Neural cell (in vitro differentiated cells): ENCODE data around the gene ME1. TPM values are rescaled to one million over a fixed set of nuclear protein-coding genes. Genes with fewer than 3 reads are reported as not detected.

ENCODE experiments used
- H2AFZ ChIP-seq: fragments of 200-600, 300-800 bp; sonication (generic), shearing (Covaris generic); 2 replicates; pipeline ENCODE4 v1.6.0; 2014; ENCODE audit warnings: low read depth, mild to moderate bottlenecking, antibody characterized with exemption, low read length, moderate library complexity
- H3F3A ChIP-seq: fragments of 200-600 bp; shearing (Covaris generic); 2 replicates; pipeline ENCODE4 v1.6.1; 2016; ENCODE audit warnings: mild to moderate bottlenecking, moderate library complexity, mixed read lengths, antibody characterized with exemption, low read length; ENCODE audit not compliant: insufficient read depth, poor library complexity, severe bottlenecking
- H3K27ac ChIP-seq: fragments of 200-600, 300-800 bp; sonication (generic), shearing (Covaris generic); 2 replicates; pipeline ENCODE4 v1.5.1; 2014; ENCODE audit warnings: mild to moderate bottlenecking, low read length, moderate library complexity
- H3K27me3 ChIP-seq: fragments of 300-800, 200-600 bp; sonication (generic), shearing (Covaris generic); 2 replicates; pipeline ENCODE4 v1.6.0; 2014; ENCODE audit warnings: mild to moderate bottlenecking, low read depth, low read length, moderate library complexity; ENCODE audit not compliant: insufficient read depth
- H3K36me3 ChIP-seq: fragments of 300-800, 200-600 bp; sonication (generic), shearing (Covaris generic); 2 replicates; pipeline ENCODE4 v1.5.1; 2014; ENCODE audit warnings: mild to moderate bottlenecking, antibody characterized with exemption, low read length, moderate library complexity; ENCODE audit not compliant: insufficient read depth
- H3K4me2 ChIP-seq: fragments of 300-800, 200-600 bp; sonication (generic), shearing (Covaris generic); 2 replicates; pipeline ENCODE4 v1.6.0; 2014; ENCODE audit warnings: mild to moderate bottlenecking, low read length
- H3K4me3 ChIP-seq: fragments of 300-800, 200-600 bp; sonication (generic), shearing (Covaris generic); 2 replicates; pipeline ENCODE4 v1.5.1; 2014; ENCODE audit warnings: mild to moderate bottlenecking, low read length, moderate library complexity
- H3K79me2 ChIP-seq: fragments of 200-600 bp; shearing (Covaris generic); replicated peaks from 2 replicates; pipeline ENCODE4 v1.6.0; 2014; ENCODE audit warnings: mild to moderate bottlenecking, low read length, moderate library complexity; ENCODE audit not compliant: insufficient read depth
- H3K9ac ChIP-seq: fragments of 300-800, 200-600 bp; sonication (generic), shearing (Covaris generic); 2 replicates; pipeline ENCODE4 v1.6.1; 2016; ENCODE audit warnings: mild to moderate bottlenecking, low read length, mixed read lengths
- H3K9me2 ChIP-seq: fragments of 200-600 bp; shearing (Covaris generic); 2 replicates; pipeline ENCODE4 v1.6.1; 2016; ENCODE audit warnings: mild to moderate bottlenecking, low read length, mixed read lengths; ENCODE audit not compliant: insufficient read depth
- H3K9me3 ChIP-seq: fragments of 200-600, 300-800 bp; sonication (generic), shearing (Covaris generic); 2 replicates; pipeline ENCODE4 v1.6.1; 2016; ENCODE audit warnings: mild to moderate bottlenecking, mixed run types, low read length, moderate library complexity, mixed read lengths
- H4K20me1 ChIP-seq: fragments of 200-600 bp; shearing (Covaris generic); 2 replicates; pipeline ENCODE4 v1.6.1; 2016; ENCODE audit warnings: mild to moderate bottlenecking, mixed run types; ENCODE audit not compliant: insufficient read depth
- EP300 ChIP-seq: fragments of 450-650 bp; conservative IDR thresholded peaks from 2 replicates; pipeline ENCODE4 v1.6.1; 2014; ENCODE audit warnings: antibody characterized with exemption, mild to moderate bottlenecking, moderate library complexity; ENCODE audit not compliant: poor library complexity, severe bottlenecking
- EZH2 ChIP-seq: fragments of 200-600, 300-800 bp; shearing (Covaris generic), sonication (generic); IDR thresholded peaks from 2 replicates; pipeline ENCODE4 v1.6.1; 2014; ENCODE audit warnings: antibody characterized with exemption, low read length, borderline replicate concordance, mild to moderate bottlenecking; ENCODE audit not compliant: insufficient read depth, poor library complexity, severe bottlenecking
- MXI1 ChIP-seq: fragments of 450-650 bp; conservative IDR thresholded peaks from 2 replicates; pipeline ENCODE4 v1.6.1; 2014; ENCODE audit warnings: antibody characterized with exemption, mild to moderate bottlenecking; ENCODE audit not compliant: poor library complexity, severe bottlenecking
- POLR2AphosphoS5 ChIP-seq: IDR thresholded peaks from 2 replicates; pipeline ENCODE4 v1.6.1; 2012
- RAD21 ChIP-seq: fragments of 450-650 bp; conservative IDR thresholded peaks from 2 replicates; pipeline ENCODE4 v1.6.1; 2014; ENCODE audit warnings: antibody characterized with exemption, mild to moderate bottlenecking, moderate library complexity
- SMC3 ChIP-seq: fragments of 450-650 bp; conservative IDR thresholded peaks from 2 replicates; pipeline ENCODE4 v1.6.1; 2014; ENCODE audit warnings: antibody characterized with exemption, mild to moderate bottlenecking, moderate library complexity; ENCODE audit not compliant: poor library complexity
- TAF1 ChIP-seq: IDR thresholded peaks from 2 replicates; pipeline ENCODE4 v1.6.1; 2012; ENCODE audit warnings: low read depth
- polyA plus RNA-seq: library from polyadenylated mRNA; depleted of rRNA; stranded (reverse); fragments of >200 nt; gene quantifications from 2 replicates; pipeline ENCODE4 v1.2.3, GENCODE V29; 2014
- TF ChIP-seq, protein P1 (sequence below): fragments of 450-650 bp; IDR thresholded peaks from 2 replicates; pipeline ENCODE4 v1.5.1; 2014; ENCODE audit warnings: antibody characterized with exemption, mild to moderate bottlenecking, moderate library complexity; ENCODE audit not compliant: poor library complexity, severe bottlenecking
- TF ChIP-seq, protein P2 (sequence below): IDR thresholded peaks from 2 replicates; pipeline ENCODE4 v1.6.1; 2012; ENCODE audit warnings: borderline replicate concordance

The ME1 gene
- polyA plus RNA-seq, 1 donor from 2014 or later, result 0.09 TPM

DNA sequence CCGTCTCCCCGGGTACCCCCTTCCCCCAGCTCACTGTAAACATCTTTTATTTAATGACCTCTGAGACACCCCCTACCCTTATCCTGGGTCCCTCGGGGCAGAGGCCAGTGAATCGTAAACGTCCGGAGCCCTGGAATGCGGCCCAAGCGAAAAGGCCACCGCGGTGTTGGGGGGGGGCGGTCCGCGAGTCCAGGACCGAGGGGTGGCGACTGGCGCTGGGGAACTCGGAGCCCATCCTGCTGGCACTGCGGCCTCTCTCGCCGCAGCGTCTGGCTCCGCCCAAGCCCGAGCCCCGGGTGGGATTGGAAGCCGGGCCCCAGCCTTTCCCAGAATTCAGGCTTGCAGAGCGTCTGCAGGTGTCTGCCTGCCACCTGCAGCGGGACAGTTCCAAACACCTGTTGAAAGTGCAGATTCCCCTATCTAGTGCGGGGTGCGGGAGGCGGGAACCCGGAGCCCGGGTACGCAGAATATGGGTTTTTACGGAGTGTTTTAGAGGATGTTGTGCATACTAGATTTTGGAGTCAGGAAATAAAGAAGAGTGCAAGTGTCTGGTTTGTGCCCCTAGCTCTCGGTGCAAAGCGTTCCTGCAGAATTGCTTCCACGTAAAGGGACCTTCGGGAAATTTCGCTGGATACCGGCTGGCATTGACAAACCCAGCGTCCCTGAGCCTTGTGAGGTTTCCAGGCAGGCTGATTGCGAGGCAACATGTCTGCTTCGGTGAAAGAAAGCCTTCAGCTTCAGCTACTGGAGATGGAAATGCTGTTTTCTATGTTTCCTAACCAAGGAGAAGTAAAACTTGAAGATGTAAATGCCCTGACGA, 236.9 kb downstream of the ME1 start:
- no peaks in the 10 kb centered on the region for H3K9me3 ChIP-seq
- peak overlapping the region; percentile 73 for H3K9ac ChIP-seq
- TF ChIP-seq EP300 (no peak), MXI1 (no peak), EZH2 (no peak), POLR2AphosphoS5 (no peak), TAF1 (no peak), SMC3 (no peak), RAD21 (no peak)
- TF ChIP-seq, protein P1, sequence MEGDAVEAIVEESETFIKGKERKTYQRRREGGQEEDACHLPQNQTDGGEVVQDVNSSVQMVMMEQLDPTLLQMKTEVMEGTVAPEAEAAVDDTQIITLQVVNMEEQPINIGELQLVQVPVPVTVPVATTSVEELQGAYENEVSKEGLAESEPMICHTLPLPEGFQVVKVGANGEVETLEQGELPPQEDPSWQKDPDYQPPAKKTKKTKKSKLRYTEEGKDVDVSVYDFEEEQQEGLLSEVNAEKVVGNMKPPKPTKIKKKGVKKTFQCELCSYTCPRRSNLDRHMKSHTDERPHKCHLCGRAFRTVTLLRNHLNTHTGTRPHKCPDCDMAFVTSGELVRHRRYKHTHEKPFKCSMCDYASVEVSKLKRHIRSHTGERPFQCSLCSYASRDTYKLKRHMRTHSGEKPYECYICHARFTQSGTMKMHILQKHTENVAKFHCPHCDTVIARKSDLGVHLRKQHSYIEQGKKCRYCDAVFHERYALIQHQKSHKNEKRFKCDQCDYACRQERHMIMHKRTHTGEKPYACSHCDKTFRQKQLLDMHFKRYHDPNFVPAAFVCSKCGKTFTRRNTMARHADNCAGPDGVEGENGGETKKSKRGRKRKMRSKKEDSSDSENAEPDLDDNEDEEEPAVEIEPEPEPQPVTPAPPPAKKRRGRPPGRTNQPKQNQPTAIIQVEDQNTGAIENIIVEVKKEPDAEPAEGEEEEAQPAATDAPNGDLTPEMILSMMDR, result no peak
- TF ChIP-seq, protein P2, sequence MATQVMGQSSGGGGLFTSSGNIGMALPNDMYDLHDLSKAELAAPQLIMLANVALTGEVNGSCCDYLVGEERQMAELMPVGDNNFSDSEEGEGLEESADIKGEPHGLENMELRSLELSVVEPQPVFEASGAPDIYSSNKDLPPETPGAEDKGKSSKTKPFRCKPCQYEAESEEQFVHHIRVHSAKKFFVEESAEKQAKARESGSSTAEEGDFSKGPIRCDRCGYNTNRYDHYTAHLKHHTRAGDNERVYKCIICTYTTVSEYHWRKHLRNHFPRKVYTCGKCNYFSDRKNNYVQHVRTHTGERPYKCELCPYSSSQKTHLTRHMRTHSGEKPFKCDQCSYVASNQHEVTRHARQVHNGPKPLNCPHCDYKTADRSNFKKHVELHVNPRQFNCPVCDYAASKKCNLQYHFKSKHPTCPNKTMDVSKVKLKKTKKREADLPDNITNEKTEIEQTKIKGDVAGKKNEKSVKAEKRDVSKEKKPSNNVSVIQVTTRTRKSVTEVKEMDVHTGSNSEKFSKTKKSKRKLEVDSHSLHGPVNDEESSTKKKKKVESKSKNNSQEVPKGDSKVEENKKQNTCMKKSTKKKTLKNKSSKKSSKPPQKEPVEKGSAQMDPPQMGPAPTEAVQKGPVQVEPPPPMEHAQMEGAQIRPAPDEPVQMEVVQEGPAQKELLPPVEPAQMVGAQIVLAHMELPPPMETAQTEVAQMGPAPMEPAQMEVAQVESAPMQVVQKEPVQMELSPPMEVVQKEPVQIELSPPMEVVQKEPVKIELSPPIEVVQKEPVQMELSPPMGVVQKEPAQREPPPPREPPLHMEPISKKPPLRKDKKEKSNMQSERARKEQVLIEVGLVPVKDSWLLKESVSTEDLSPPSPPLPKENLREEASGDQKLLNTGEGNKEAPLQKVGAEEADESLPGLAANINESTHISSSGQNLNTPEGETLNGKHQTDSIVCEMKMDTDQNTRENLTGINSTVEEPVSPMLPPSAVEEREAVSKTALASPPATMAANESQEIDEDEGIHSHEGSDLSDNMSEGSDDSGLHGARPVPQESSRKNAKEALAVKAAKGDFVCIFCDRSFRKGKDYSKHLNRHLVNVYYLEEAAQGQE, result no peak
- H4K20me1 ChIP-seq, result no peaks in the 10 kb centered on the region
- peak overlapping the region; percentile 92 for H3K4me3 ChIP-seq
- no peak overlapping the region for H3K27ac ChIP-seq
- H3F3A ChIP-seq, result no peaks in the 10 kb centered on the region
- peak overlapping the region; percentile 97 for H3K4me2 ChIP-seq
- peaks cover 12% of the 10 kb centered on the region for H3K79me2 ChIP-seq
- peaks cover 6% of the 10 kb centered on the region for H3K36me3 ChIP-seq
- peaks cover 4% of the 10 kb centered on the region for H3K27me3 ChIP-seq
- no peaks in the 10 kb centered on the region for H3K9me2 ChIP-seq
- peak overlapping the region; percentile 44 for H2AFZ ChIP-seq

DNA sequence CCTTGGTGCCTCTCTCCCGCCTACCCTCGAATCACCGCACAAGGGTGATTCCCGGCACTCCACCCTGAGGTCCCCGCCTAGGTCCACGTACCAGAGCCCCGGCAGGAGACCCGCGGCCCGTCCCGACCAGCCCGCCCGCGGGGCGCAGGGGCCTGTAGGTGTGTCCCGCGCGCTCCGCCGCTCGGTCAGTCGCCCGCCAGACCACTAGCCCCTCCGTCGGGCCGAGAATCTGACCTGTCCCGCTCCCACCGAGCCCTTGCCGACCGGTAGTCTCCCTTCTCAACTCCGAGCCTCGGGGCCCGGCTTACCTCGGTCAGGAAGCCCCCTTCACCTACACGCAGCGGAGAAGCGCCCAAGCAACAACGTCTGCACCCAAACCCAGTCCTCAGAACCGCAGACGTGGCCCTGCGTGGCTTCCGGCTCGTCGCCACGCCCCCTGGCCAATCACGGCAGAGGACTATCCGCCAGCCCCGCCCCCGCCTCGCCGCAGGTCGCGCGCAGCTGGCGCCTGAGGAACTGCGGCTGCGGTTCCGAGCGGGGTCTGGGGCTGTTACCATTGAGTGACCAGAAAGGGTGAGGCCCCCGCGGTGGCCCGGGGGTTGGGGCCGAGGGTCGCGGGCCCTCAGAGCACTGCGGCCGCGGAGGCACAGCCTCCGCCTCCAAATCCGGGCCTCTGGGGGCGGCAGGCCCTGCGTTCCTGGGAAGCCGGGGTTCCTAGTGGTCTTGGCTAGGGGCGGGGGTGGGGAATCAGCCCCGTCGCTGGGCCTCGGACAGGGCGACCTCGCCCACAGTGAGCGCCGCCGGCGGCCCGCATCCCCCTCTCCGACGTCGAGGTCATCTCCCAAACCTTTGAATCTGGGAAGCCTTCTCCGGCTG, 237.7 kb downstream of the ME1 start, which contains the start of the genes PGM3 and RWDD2A:
Gene PGM3, minus strand, starts transcription at position 395 of the 876 bp plus-strand sequence. CDS start 2,253 bp downstream, outside the sequence.
Gene RWDD2A, plus strand, starts transcription at position 487 of the 876 bp plus-strand sequence. CDS start 1,095 bp downstream, outside the sequence.
- peak within 1 kb of the TSS; percentile 73 for H3K9ac ChIP-seq

More for the DNA sequence above, 237.7 kb downstream of the ME1 start, which contains the start of the genes PGM3 and RWDD2A:
- peak within 1 kb of the TSS; percentile 92 for H3K4me3 ChIP-seq
- H3K27me3 ChIP-seq, result peaks cover 4% of the 10 kb centered on the region
- peaks cover 12% of the 10 kb centered on the region for H3K79me2 ChIP-seq
- H3K4me2 ChIP-seq, result peak within 1 kb of the TSS; percentile 97
- H3F3A ChIP-seq, result no peaks in the 10 kb centered on the region
- H3K27ac ChIP-seq, result peak within 1 kb of the TSS; percentile 54
- H3K9me2 ChIP-seq, result no peaks in the 10 kb centered on the region
- H3K9me3 ChIP-seq, result no peaks in the 10 kb centered on the region
- H4K20me1 ChIP-seq, result no peaks in the 10 kb centered on the region
- peak within 1 kb of the TSS; percentile 58 for H2AFZ ChIP-seq
- peak; percentile 71 for TF ChIP-seq MXI1
- TF ChIP-seq EZH2, result no peak
- TF ChIP-seq, protein P2, result peak; percentile 49
- TF ChIP-seq POLR2AphosphoS5, result peak; percentile 82
- TF ChIP-seq SMC3, result no peak
- TF ChIP-seq TAF1, result no peak
- TF ChIP-seq, protein P1, result no peak
- TF ChIP-seq RAD21, result no peak
- TF ChIP-seq EP300, result peak; percentile 31
- peaks cover 6% of the 10 kb centered on the region for H3K36me3 ChIP-seq
